Subcutaneous abdominal adipose tissue (tissue), 5 donors: ENCODE measurements around the gene SAV1.
"Not testable (repeated sequence)": the region's sequence is repeated elsewhere in the genome, so short reads cannot be mapped to it uniquely, and the experiment has no call there.

Experiments used
- H3K27ac ChIP-seq: one replicate; pipeline ENCODE4 v1.7.0; 2013; ENCODE audit warnings: low read depth, mild to moderate bottlenecking, inconsistent platforms, low read length, moderate library complexity
- H3K27me3 ChIP-seq, 5 donors: one replicate each; pipeline ENCODE4 v1.7.0; 2013; ENCODE audit warnings: low read length in 5 of 5, inconsistent platforms in 1 of 5; ENCODE audit not compliant: control insufficient read depth in 5 of 5, insufficient read depth in 4 of 5
- H3K36me3 ChIP-seq, 5 donors: one replicate each; pipeline ENCODE4 v1.7.0; 2013; ENCODE audit warnings: low read length in 5 of 5; ENCODE audit not compliant: control insufficient read depth in 5 of 5, insufficient read depth in 5 of 5
- H3K4me1 ChIP-seq, 5 donors: one replicate each; pipeline ENCODE4 v1.7.0; 2013; ENCODE audit warnings: low read length in 5 of 5, mild to moderate bottlenecking in 3 of 5, moderate library complexity in 1 of 5; ENCODE audit not compliant: control insufficient read depth in 5 of 5, insufficient read depth in 5 of 5
- H3K4me3 ChIP-seq, 5 donors: one replicate each; pipeline ENCODE4 v1.7.0; 2013; ENCODE audit warnings: low read length in 5 of 5, low read depth in 1 of 5
- H3K9ac ChIP-seq, 5 donors: one replicate each; pipeline ENCODE4 v1.7.0; 2013; ENCODE audit warnings: low read length in 5 of 5, mild to moderate bottlenecking in 4 of 5, moderate library complexity in 3 of 5
- H3K9me3 ChIP-seq, 5 donors: one replicate each; pipeline ENCODE4 v1.7.0; 2013; ENCODE audit warnings: low read length in 5 of 5; ENCODE audit not compliant: control insufficient read depth in 5 of 5
- donor health status: healthy.
- donor health status: healthy.
- donor health status: healthy.
- donor health status: healthy.
- donor health status: healthy.

Gene SAV1

GRCh38 chr14:50666772-50667683 is 1.1 kb downstream of the SAV1 start:
- Histone ChIP-seq H3K27ac (peak overlapping the region; percentile 97), H3K4me3 (peak overlapping the region; percentile 86 to 97 (median 96)), H3K36me3 (peaks cover 0 to 4% (median 3%) of the 10 kb centered on the region in 5 donors), H3K4me1 (peaks cover 2 to 24% (median 14%) of the 10 kb centered on the region in 5 donors), H3K9me3 (no peaks in the 10 kb centered on the region), H3K27me3 (no peaks in the 10 kb centered on the region), H3K9ac (peak overlapping the region; percentile 84 to 98 (median 96))

GRCh38 chr14:50665300-50665699 is 2.8 kb downstream of the SAV1 start:
- H3K27me3 ChIP-seq, H3K9me3 ChIP-seq: not testable (repeated sequence)
- peak overlapping the region; percentile 97 for H3K27ac ChIP-seq
- peaks cover 2 to 24% (median 14%) of the 10 kb centered on the region in 5 donors for H3K4me1 ChIP-seq
- H3K9ac ChIP-seq: peak overlapping the region in 1 of 5 donors; percentile 98
- peaks cover 3 to 11% (median 6%) of the 10 kb centered on the region in 5 donors for H3K36me3 ChIP-seq
- peak overlapping the region in 2 of 5 donors; percentile 24 to 97 for H3K4me3 ChIP-seq

DNA sequence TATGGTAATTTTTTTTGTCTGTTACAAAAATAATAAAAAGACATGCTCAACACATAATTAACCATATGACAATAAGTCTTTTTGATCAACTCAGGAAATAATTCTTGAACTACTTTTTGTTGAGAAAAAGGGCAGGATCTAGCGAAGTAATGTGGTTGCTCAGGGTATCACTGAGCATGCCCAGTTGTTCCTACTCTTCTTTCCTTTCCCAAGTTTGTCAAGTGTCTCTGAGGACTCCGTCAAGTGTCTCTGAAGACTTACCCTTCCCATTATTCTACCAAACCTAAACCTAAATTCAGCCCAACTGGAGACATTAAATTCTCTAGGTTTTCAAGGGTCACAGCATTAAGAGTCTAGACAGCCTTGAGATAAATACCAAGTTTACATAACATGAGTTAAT is 3.5 kb downstream of the SAV1 start:
- H3K9me3 ChIP-seq, H3K4me3 ChIP-seq, H3K9ac ChIP-seq, H3K27me3 ChIP-seq, H3K27ac ChIP-seq: not testable (repeated sequence)
- Histone ChIP-seq H3K36me3 (peaks cover 3 to 11% (median 6%) of the 10 kb centered on the region in 5 donors), H3K4me1 (peaks cover 2 to 27% (median 19%) of the 10 kb centered on the region in 5 donors)

- H3K27ac ChIP-seq: peak overlapping the region; percentile 79
- no peak overlapping the region for H3K4me3 ChIP-seq
- peaks cover under 1 to 9% (median 6%) of the 10 kb centered on the region in 5 donors for H3K36me3 ChIP-seq
- peaks cover 4 to 40% (median 24%) of the 10 kb centered on the region in 5 donors for H3K4me1 ChIP-seq
- no peaks in the 10 kb centered on the region for H3K9me3 ChIP-seq
- H3K9ac ChIP-seq: no peak overlapping the region
- H3K27me3 ChIP-seq: no peaks in the 10 kb centered on the region
Measured at GRCh38 chr14:50659327-50659974, 8.7 kb downstream of the SAV1 start.

DNA sequence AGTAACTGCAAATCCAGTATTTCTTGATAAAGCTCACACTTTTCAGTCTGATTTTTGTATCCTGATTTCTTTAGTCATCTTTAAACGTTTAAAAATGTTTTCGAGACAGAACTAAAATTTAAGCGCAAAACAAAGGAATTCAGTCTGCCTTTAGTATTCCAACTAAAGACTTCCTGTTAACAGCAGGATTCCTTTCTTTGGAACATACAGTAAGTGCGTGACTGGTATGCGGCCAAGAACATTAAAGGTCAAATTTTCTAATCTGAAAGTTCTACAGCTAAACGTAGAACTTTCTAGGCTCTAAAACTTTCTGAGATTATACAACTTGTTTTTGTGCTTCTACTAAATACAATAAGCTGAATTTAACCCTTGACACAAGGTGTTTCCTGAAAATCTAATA is 9.9 kb downstream of the SAV1 start:
- H3K27ac ChIP-seq: peak overlapping the region; percentile 79
- H3K4me1 ChIP-seq: peaks cover 4 to 36% (median 21%) of the 10 kb centered on the region in 5 donors
- peak overlapping the region; percentile 2 to 44 (median 21) for H3K9ac ChIP-seq
- H3K4me3 ChIP-seq: peak overlapping the region in 3 of 5 donors; percentile 19 to 36 (median 30)
- no peaks in the 10 kb centered on the region for H3K27me3 ChIP-seq
- H3K9me3 ChIP-seq: no peaks in the 10 kb centered on the region
- peaks cover 0 to 9% (median 6%) of the 10 kb centered on the region in 5 donors for H3K36me3 ChIP-seq

- peak overlapping the region; percentile 79 for H3K27ac ChIP-seq
- H3K4me3 ChIP-seq: peak overlapping the region in 3 of 5 donors; percentile 4 to 36 (median 30)
- H3K4me1 ChIP-seq: peaks cover 4 to 36% (median 21%) of the 10 kb centered on the region in 5 donors
- H3K36me3 ChIP-seq: peaks cover 0 to 9% (median 6%) of the 10 kb centered on the region in 5 donors
- H3K9me3 ChIP-seq: no peaks in the 10 kb centered on the region
- no peaks in the 10 kb centered on the region for H3K27me3 ChIP-seq
- peak overlapping the region in 3 of 5 donors; percentile 2 to 44 (median 21) for H3K9ac ChIP-seq
Measured at GRCh38 chr14:50657753-50658152, 10.4 kb downstream of the SAV1 start.

DNA sequence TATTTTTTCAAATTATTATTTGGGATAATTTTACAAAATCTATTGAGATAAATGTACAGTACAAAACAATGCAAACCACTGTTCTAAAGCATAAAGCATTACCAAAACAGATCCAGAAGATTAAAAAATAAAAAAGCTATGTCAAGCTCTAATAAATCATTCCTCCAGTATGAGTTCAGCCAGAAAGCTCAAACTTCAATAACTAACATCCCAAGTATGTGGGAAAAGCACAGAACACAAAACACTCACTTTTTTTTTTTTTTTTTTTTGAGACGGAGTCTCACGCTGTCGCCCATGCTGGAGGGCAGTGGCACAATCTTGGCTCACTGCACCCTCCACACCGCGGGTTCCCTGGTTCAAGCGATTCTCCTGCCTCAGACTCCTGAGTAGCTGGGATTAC is 11.3 kb downstream of the SAV1 start:
- Histone ChIP-seq H3K4me3 (no peak overlapping the region), H3K4me1 (peaks cover 4 to 36% (median 21%) of the 10 kb centered on the region in 5 donors), H3K9me3 (no peaks in the 10 kb centered on the region), H3K27me3 (no peaks in the 10 kb centered on the region), H3K9ac (no peak overlapping the region), H3K36me3 (peaks cover 0 to 9% (median 6%) of the 10 kb centered on the region in 5 donors), H3K27ac (peak overlapping the region; percentile 79)

GRCh38 chr14:50649691-50650090 is 18.4 kb downstream of the SAV1 start:
- no peak overlapping the region for H3K4me3 ChIP-seq
- no peak overlapping the region for H3K9ac ChIP-seq
- H3K9me3 ChIP-seq: no peaks in the 10 kb centered on the region
- H3K27ac ChIP-seq: no peak overlapping the region
- H3K27me3 ChIP-seq: no peaks in the 10 kb centered on the region
- H3K36me3 ChIP-seq: peaks cover 0 to 7% (median 3%) of the 10 kb centered on the region in 5 donors
- peaks cover 0 to 19% (median 12%) of the 10 kb centered on the region in 5 donors for H3K4me1 ChIP-seq

DNA sequence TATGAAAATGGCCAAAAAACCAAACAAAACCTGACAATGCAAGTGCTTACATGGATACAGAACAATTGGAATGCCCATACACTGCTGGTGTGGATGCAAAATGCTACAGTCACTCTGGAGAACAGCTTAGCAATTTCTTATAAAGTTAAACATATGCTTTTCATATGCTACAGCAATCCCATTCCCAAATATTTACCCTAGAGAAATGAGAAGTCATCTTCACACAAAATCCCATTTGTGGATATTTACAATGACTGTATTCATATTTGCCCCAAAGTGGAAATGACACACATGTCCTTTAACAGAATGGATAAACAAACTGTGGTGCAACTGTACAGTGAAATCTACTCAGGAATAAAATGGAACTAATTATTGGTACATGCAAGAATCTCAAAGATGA is 20.4 kb downstream of the SAV1 start:
- H3K27ac ChIP-seq: no peak overlapping the region
- H3K4me3 ChIP-seq: no peak overlapping the region
- peaks cover 0 to 20% (median 3%) of the 10 kb centered on the region in 5 donors for H3K36me3 ChIP-seq
- peaks cover 0 to 14% (median 12%) of the 10 kb centered on the region in 5 donors for H3K4me1 ChIP-seq
- H3K9ac ChIP-seq: no peak overlapping the region
- no peaks in the 10 kb centered on the region for H3K9me3 ChIP-seq
- H3K27me3 ChIP-seq: no peaks in the 10 kb centered on the region

GRCh38 chr14:50647282-50647681 is 20.8 kb downstream of the SAV1 start:
- no peak overlapping the region for H3K27ac ChIP-seq
- peaks cover 0 to 14% (median 12%) of the 10 kb centered on the region in 5 donors for H3K4me1 ChIP-seq
- no peak overlapping the region for H3K4me3 ChIP-seq
- H3K36me3 ChIP-seq: peaks cover 0 to 20% (median 3%) of the 10 kb centered on the region in 5 donors
- no peaks in the 10 kb centered on the region for H3K27me3 ChIP-seq
- H3K9ac ChIP-seq: no peak overlapping the region
- no peaks in the 10 kb centered on the region for H3K9me3 ChIP-seq
